H1 (cell line): ENCODE data around the gene INHA. TPM values are rescaled to one million over a fixed set of nuclear protein-coding genes. Genes with fewer than 3 reads are reported as not detected.

Experiments used
- CTCF ChIP-seq, 3 experiments: IDR thresholded peaks; 1 replicate in 2 of 3; 2 replicates in 1 of 3; pipeline versions ENCODE4 v1.5.1 to v1.6.1; 2011; ENCODE audit warnings: low read length in 3 of 3, mild to moderate bottlenecking in 3 of 3, inconsistent platforms in 2 of 3, low read depth in 1 of 3, moderate library complexity in 1 of 3; ENCODE audit not compliant: insufficient read depth in 1 of 3; ENCODE audit errors: control extremely low read depth in 1 of 3
- POLR2A ChIP-seq, 2 experiments: IDR thresholded peaks; 1 replicate in 1 of 2; 2 replicates in 1 of 2; pipeline ENCODE4 v1.6.1; 2011; ENCODE audit warnings: low read depth in 2 of 2, low read length in 2 of 2, mild to moderate bottlenecking in 2 of 2; ENCODE audit errors: control extremely low read depth in 1 of 2
- SRF ChIP-seq: IDR thresholded peaks from 2 replicates; pipeline ENCODE4 v1.6.1; 2011; ENCODE audit warnings: mild to moderate bottlenecking, low read depth, low read length, moderate library complexity
- polyA plus RNA-seq, 7 experiments: library from polyadenylated mRNA; depleted of rRNA in 3 of 7; stranded (reverse) in 5 of 7; unstranded in 2 of 7; fragments of >200 nt in 5 of 7; fragments of 200-250 nt in 2 of 7; gene quantifications; 1 replicate in 5 of 7; 2 replicates in 1 of 7; 4 replicates in 1 of 7; pipeline versions ENCODE4 v1.2.1 to v1.2.3, GENCODE V29; 2011 to 2013; ENCODE audit warnings: missing spikeins in 2 of 7, mixed read lengths in 2 of 7
- total RNA-seq: library from RNA; stranded (reverse); fragmentation: NEBNext Ultra II Directional; extraction: Animal tissue kit (Norgen Biotek cat#: 25700); gene quantifications from 2 replicates; pipeline ENCODE4 v1.2.1, GENCODE V29; 2021

Gene INHA
- total and polyA plus RNA-seq, 2 of the 8 experiments (the other 6 are each of a cell fraction or from before 2014, with no cell fraction given) = 0.65 to 2.7 TPM

- TF ChIP-seq CTCF (IDR thresholded peaks at IDR 0.05; ENCODE audit: control extremely low read depth in 1 of 3, insufficient read depth in 1 of 3, low read depth in 1 of 3, low read length in 3 of 3) (peak in 2 of 3 experiments; percentile 69; a peak in 3 of 4 replicates), POLR2A (IDR thresholded peaks at IDR 0.05; ENCODE audit: control extremely low read depth in 1 of 2, low read depth in 2 of 2, low read length in 2 of 2) (no peak), SRF (no peak)
These were observed 49.0 kb upstream of the INHA start (continued) for GRCh38 chr2:219523031-219523671.
